HG03439 (cell line): ENCODE measurements around the gene RCOR1.
"Not testable (repeated sequence)": the region's sequence is repeated elsewhere in the genome, so short reads cannot be mapped to it uniquely, and the experiment has no call there.

Experiments
- ATAC-seq: cut with Tn5 transposase; IDR thresholded peaks from one replicate; pipeline ENCODE4 v1.9.1; 2021; ENCODE audit warnings: mild to moderate bottlenecking, moderate library complexity; ENCODE audit not compliant: unreplicated experiment

The RCOR1 gene

GRCh38 chr14:102570334-102570995 lies 22.0 kb upstream of the RCOR1 start:
- no peak for ATAC-seq

- ATAC-seq = no peak
These were observed 21.4 kb upstream of the RCOR1 start for GRCh38 chr14:102571043-102571442.

GRCh38 chr14:102571478-102572042 lies 20.9 kb upstream of the RCOR1 start:
- no peak for ATAC-seq

GRCh38 chr14:102573161-102573560 lies 19.3 kb upstream of the RCOR1 start:
- ATAC-seq = not testable (repeated sequence)

- no peak for ATAC-seq
These were observed 18.8 kb upstream of the RCOR1 start for GRCh38 chr14:102573591-102574046.

- no peak for ATAC-seq
These were observed 17.9 kb upstream of the RCOR1 start for GRCh38 chr14:102574281-102575159.

- no peak for ATAC-seq
These were observed 17.1 kb upstream of the RCOR1 start for GRCh38 chr14:102575160-102575845.

- not testable (repeated sequence) for ATAC-seq
These were observed 16.5 kb upstream of the RCOR1 start for GRCh38 chr14:102575846-102576428.

GRCh38 chr14:102578821-102579220 lies 13.6 kb upstream of the RCOR1 start:
- no peak for ATAC-seq

- no peak for ATAC-seq
These were observed 12.5 kb upstream of the RCOR1 start for GRCh38 chr14:102579696-102580549.

- no peak for ATAC-seq
These were observed 11.8 kb upstream of the RCOR1 start for GRCh38 chr14:102580550-102581110.

GRCh38 chr14:102581193-102581592 lies 11.3 kb upstream of the RCOR1 start:
- ATAC-seq = no peak

GRCh38 chr14:102583726-102584125 lies 8.7 kb upstream of the RCOR1 start:
- no peak for ATAC-seq

- ATAC-seq = no peak
These were observed 7.3 kb upstream of the RCOR1 start for GRCh38 chr14:102584871-102585869.

GRCh38 chr14:102586420-102587104 lies 5.9 kb upstream of the RCOR1 start:
- no peak for ATAC-seq

- ATAC-seq = no peak
These were observed 3.6 kb upstream of the RCOR1 start for GRCh38 chr14:102588821-102589220.

- ATAC-seq = no peak
These were observed 2.6 kb upstream of the RCOR1 start for GRCh38 chr14:102589761-102590290.
